ENCODE results near the gene COPZ1.
A peak's percentile ranks its signal among the peaks of the same experiment; 100 is the strongest.

The COPZ1 gene

GRCh38 chr12:54364413-54364812, 39.5 kb downstream of the COPZ1 start, which contains the start of gene GPR84:
GPR84 (minus strand) TSS chr12:54364486; CDS start chr12:54363851, 635 bp downstream.
- intact Hi-C loops (cut with DNase I; ENCODE audit: low total_unique reads) = loop anchor here (10.0 kb wide), 2 partner anchors 140 to 390 kb away; partner anchors contain the start of genes HOTAIR and HOXC11
- Histone ChIP-seq H3K27me3 (no peaks in the 10 kb centered on the region), H3K4me3 (no peak within 1 kb of the TSS), H3K4me1 (peaks cover 0 to 26% (median 16%) of the 10 kb centered on the region in 4 donors), H3K36me3 (no peaks in the 10 kb centered on the region), H3K9me3 (no peaks in the 10 kb centered on the region), H3K27ac (no peak within 1 kb of the TSS)
- TF ChIP-seq CTCF (IDR thresholded peaks at IDR 0.05) = no peak
- no peak for DNase-seq

- Histone ChIP-seq H3K9me3 (no peaks in the 10 kb centered on the region), H3K27me3 (no peaks in the 10 kb centered on the region), H3K4me1 (peaks cover 6 to 41% (median 30%) of the 10 kb centered on the region in 4 donors), H3K4me3 (peak overlapping the region in 1 of 2 donors; percentile 46), H3K27ac (peak overlapping the region in 1 of 2 donors; percentile 52), H3K36me3 (peaks cover 0 to 1% (median 0%) of the 10 kb centered on the region in 3 donors)
- TF ChIP-seq CTCF (IDR thresholded peaks at IDR 0.05) = no peak
- no peak for DNase-seq
- intact Hi-C loops (cut with DNase I; ENCODE audit: low total_unique reads) = loop anchor here (10.0 kb wide), 2 partner anchors 143 to 393 kb away; partner anchors contain the start of genes HOTAIR and HOXC11
Observed at GRCh38 chr12:54368025-54368708, 43.2 kb downstream of the COPZ1 start.

DNA sequence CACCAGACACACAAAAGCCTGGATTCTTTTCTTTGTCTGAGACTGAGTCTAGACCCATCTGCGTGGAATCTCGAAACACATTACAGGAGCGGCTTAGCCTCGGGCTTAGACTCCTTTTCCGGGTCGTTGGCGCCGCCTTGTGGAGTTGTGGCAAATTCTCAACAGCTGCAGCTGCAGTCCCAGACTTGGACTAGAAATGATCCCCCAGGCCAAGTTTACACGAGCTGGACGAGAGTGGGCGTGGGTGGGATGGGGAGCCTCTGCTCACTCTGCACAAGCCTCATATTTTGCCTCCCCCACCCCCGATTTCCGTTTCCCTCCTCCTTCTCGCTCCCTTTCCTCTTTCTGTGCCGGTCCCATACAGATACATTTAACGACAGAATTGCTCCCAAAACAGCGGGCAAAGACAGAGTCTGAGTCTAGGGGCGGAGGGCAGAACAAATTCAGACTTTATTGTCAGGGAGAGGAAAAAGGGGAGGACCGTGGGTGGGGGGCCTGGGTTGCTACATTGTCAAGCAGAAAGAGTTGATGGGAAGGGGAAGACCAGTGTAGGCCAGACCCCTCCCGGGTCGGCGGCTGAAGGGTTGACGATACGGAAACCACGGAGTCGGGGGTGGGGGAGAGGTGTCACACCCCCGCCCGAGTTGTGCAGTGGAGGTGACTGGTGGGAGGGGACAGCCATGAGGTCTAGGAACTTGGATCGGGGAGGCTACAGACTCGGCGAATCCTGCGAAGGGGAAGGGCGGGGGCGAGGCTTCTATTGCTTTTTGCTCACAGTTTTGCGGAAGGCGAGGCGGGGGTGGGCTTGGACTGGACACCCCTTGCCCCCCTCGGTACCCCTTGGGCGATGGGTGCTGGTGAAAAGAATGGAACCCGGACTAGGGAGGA, 44.0 kb downstream of the COPZ1 start:
- peak; percentile 80 to 86 for TF ChIP-seq CTCF (IDR thresholded peaks at IDR 0.05)
- Histone ChIP-seq H3K27me3 (no peaks in the 10 kb centered on the region), H3K27ac (peak overlapping the region; percentile 34 to 52), H3K4me1 (peaks cover 6 to 41% (median 30%) of the 10 kb centered on the region in 4 donors), H3K9me3 (no peaks in the 10 kb centered on the region), H3K4me3 (peak overlapping the region; percentile 46), H3K36me3 (peaks cover 0 to 9% (median 7%) of the 10 kb centered on the region in 3 donors)
- intact Hi-C loops (cut with DNase I; ENCODE audit: low total_unique reads) = loop anchor here (10.0 kb wide), 2 partner anchors 144 to 394 kb away; partner anchors contain the start of genes HOTAIR and HOXC11
- DNase-seq = peak; percentile 90 to 94

DNA sequence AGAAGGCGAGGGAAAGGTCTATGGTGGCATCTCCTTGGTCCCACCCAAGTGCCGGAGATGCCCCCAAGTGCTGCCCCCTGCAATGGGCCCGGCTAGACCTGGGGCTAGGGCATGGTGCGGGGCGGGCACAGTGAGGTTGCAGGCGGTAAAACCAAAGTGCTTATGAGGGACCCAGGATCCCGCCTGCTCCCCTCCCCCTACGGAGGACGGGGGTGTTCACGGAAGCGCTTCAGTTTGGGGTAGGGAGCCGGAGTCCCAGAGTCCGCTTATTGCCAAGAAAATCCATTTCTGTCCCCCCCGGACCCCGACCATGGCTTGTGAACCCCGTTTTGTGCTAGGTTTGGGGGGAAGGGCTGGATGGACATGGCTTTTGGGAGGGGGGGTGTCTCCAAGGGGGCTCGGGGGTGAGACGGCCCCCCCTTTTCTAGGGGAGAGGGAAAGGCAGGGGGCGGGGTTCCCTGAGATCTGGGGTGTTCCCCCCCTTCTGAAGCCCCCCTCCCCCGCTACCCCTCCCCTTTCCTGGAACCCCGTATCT, 44.7 kb downstream of the COPZ1 start:
- peak overlapping the region; percentile 34 to 52 for H3K27ac ChIP-seq
- peak overlapping the region; percentile 46 for H3K4me3 ChIP-seq
- peaks cover 0 to 12% (median 11%) of the 10 kb centered on the region in 3 donors for H3K36me3 ChIP-seq
- H3K4me1 ChIP-seq = peaks cover 6 to 45% (median 33%) of the 10 kb centered on the region in 4 donors
- no peaks in the 10 kb centered on the region for H3K9me3 ChIP-seq
- intact Hi-C loops (cut with DNase I; ENCODE audit: low total_unique reads) = loop anchor here (10.0 kb wide), 2 partner anchors 145 to 395 kb away; partner anchors contain the start of genes HOTAIR and HOXC11
- no peaks in the 10 kb centered on the region for H3K27me3 ChIP-seq
- no peak for TF ChIP-seq CTCF (IDR thresholded peaks at IDR 0.05)
- DNase-seq = no peak

DNA sequence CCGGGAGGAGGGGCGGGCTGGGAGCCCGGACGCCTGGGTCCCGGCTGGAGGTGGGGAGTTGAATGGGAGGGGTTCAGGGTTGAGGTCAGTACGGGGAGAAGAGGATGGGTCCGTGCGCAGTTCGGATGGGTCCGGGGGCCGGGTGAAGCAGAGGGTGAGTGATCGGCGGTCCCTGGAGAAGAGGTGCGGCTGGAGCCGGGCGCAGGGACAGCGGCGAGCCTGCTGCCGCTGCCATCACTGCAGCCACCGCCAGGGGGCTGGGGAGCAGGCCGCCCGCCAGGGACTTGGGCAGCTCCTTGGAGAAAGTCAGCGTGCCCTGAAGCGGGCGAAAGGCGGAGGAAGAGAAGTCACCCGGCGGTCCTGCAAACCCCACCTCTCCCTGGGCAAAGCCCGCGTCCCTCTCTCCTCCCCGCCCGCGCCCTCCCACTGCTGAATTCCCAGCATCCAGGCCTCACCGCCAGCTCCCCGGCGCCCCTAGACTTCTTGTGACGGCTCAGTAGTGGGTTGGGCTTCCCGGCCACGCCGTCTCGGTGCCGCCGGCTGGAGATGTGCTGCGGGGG, 45.3 kb downstream of the COPZ1 start:
- H3K4me3 ChIP-seq = peak overlapping the region; percentile 46
- intact Hi-C loops (cut with DNase I; ENCODE audit: low total_unique reads) = no loop called here
- DNase-seq = peak; percentile 74 to 90
- H3K4me1 ChIP-seq = peaks cover 6 to 46% (median 36%) of the 10 kb centered on the region in 4 donors
- peak; percentile 97 for TF ChIP-seq CTCF (IDR thresholded peaks at IDR 0.05)
- no peaks in the 10 kb centered on the region for H3K27me3 ChIP-seq
- peak overlapping the region; percentile 34 to 52 for H3K27ac ChIP-seq
- H3K9me3 ChIP-seq = no peaks in the 10 kb centered on the region
- peaks cover 0 to 17% (median 12%) of the 10 kb centered on the region in 3 donors for H3K36me3 ChIP-seq

Data from tibial artery (tissue), 4 donors.